ENCODE data around the gene DDX24. TPM values are rescaled to one million over a fixed set of nuclear protein-coding genes. Genes with fewer than 3 reads are reported as not detected.

DDX24 gene
- total RNA-seq, 6 experiments from 2014 or later: 167 to 191 (median 187) TPM

DNA sequence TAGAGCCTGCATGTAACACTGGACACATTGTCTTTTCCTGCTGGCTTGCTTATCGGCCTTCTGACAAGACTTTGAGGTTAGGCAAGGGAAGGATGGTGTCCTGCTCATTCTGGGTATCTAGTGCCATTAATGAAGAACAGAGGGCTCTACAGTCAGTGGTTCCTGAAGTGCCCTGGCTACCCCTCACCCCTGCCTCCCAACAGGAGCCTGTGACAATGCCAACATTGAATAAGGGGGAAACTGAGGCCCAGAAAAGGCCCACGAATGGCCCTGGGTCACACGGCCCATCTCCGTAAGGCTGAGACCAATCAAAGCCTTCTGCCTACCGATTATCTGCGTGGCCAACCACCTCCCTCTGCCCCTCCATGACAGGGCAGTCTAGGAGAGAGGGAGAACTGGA, 46.3 kb upstream of the DDX24 start:
- no peak overlapping the region for H3K4me3 Mint-ChIP-seq
- TF ChIP-seq, protein P1, sequence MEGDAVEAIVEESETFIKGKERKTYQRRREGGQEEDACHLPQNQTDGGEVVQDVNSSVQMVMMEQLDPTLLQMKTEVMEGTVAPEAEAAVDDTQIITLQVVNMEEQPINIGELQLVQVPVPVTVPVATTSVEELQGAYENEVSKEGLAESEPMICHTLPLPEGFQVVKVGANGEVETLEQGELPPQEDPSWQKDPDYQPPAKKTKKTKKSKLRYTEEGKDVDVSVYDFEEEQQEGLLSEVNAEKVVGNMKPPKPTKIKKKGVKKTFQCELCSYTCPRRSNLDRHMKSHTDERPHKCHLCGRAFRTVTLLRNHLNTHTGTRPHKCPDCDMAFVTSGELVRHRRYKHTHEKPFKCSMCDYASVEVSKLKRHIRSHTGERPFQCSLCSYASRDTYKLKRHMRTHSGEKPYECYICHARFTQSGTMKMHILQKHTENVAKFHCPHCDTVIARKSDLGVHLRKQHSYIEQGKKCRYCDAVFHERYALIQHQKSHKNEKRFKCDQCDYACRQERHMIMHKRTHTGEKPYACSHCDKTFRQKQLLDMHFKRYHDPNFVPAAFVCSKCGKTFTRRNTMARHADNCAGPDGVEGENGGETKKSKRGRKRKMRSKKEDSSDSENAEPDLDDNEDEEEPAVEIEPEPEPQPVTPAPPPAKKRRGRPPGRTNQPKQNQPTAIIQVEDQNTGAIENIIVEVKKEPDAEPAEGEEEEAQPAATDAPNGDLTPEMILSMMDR (IDR thresholded peaks at IDR 0.05): no peak
- H3K27ac Mint-ChIP-seq: no peak overlapping the region
- H3K9me3 Mint-ChIP-seq: no peaks in the 10 kb centered on the region
- DNase-seq: no peak
- H3K27me3 Mint-ChIP-seq (ENCODE audit: insufficient read depth): no peaks in the 10 kb centered on the region; the same call in 1 of the 2 replicates
- H3K36me3 Mint-ChIP-seq (ENCODE audit: low read depth): peaks cover 10% of the 10 kb centered on the region; the same call in 1 of the 2 replicates
- H3K4me1 Mint-ChIP-seq (ENCODE audit: low read depth): peaks cover 19% of the 10 kb centered on the region

DNA sequence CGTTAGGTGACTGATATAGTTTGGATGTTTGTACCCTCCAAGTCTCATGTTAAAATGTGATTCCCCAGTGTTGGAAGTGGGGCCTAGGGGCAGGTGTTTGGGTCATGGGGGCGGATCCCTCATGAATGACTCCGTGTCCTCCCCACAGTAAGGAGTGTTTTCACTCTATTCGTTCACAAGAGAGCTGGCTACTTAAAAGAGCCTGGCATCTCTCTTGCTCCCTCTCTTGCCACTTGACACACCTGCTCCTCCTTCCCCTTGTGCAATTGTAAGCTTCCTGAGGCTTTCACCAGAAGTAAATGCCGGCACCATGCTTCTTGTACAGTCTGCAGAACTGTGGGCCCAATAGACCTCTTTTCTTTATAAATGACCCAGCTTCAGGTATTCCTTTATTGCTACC, 45.8 kb upstream of the DDX24 start:
- Mint-ChIP-seq H3K4me3 (no peak overlapping the region), H3K27ac (no peak overlapping the region), H3K9me3 (no peaks in the 10 kb centered on the region), H3K36me3 (ENCODE audit: low read depth) (peaks cover 10% of the 10 kb centered on the region; the same call in 1 of the 2 replicates), H3K27me3 (ENCODE audit: insufficient read depth) (no peaks in the 10 kb centered on the region; the same call in 1 of the 2 replicates), H3K4me1 (ENCODE audit: low read depth) (peaks cover 24% of the 10 kb centered on the region)
- TF ChIP-seq, protein P1 (IDR thresholded peaks at IDR 0.05): no peak
- DNase-seq: no peak

DNA sequence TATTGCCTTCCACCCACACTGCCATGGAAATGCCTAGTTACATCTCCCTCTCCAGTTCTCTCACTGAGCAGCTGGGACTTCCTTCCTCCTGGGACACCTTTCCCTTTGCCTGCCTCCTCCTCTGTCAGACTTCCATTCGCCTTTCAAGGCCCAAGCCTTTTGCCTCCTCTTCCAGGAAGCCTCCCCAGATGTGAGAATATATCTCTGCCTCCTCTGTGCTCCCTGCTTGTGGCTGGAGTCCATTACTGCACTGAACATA, 45.3 kb upstream of the DDX24 start:
- Mint-ChIP-seq H3K4me3 (no peak overlapping the region), H3K36me3 (ENCODE audit: low read depth) (peaks cover 10% of the 10 kb centered on the region; the same call in 1 of the 2 replicates), H3K27ac (no peak overlapping the region), H3K9me3 (no peaks in the 10 kb centered on the region), H3K27me3 (ENCODE audit: insufficient read depth) (no peaks in the 10 kb centered on the region; the same call in 1 of the 2 replicates), H3K4me1 (ENCODE audit: low read depth) (peaks cover 29% of the 10 kb centered on the region)
- TF ChIP-seq, protein P1 (IDR thresholded peaks at IDR 0.05): no peak
- no peak for DNase-seq

DNA sequence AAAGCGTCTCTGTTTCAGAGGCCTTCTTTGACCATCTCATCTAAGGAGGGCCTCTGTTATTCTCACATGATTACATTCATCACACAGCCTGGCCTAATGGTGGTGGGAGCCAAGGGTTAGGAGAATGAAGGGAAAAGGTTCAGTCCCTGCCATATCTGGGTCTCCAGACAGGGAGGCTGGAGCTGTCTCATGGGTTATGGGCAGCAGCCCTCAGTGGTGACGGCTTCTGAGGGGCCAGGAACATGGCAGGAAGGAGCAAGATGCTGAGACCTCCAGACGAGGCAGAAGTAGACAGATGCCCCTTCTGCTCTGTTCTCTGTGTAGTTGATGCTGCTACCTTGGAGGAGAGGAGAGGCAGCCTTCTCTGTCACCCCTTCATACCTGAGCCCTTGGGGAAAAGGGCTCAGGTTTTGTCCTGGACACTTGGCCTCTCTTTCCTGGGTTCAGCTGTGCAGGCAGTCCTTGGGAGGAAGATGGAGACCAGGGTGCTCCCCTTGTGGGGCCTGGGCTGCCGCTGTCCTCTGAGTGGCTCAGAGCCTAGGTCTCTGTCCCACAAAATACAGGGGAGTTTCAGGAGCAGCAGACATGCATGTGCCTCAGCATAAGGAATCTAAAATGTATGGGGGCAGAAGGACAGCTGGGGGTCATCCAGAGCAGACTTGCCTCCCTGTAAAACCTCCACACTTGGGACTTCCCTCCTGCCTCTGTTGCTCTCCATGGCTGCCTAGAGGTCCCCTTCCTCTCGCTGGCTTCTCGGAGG, 44.8 kb upstream of the DDX24 start:
- H3K4me1 Mint-ChIP-seq (ENCODE audit: low read depth): peaks cover 34% of the 10 kb centered on the region
- no peaks in the 10 kb centered on the region; the same call in 1 of the 2 replicates for H3K27me3 Mint-ChIP-seq (ENCODE audit: insufficient read depth)
- no peak overlapping the region for H3K27ac Mint-ChIP-seq
- no peak for DNase-seq
- H3K4me3 Mint-ChIP-seq: no peak overlapping the region
- TF ChIP-seq, protein P1 (IDR thresholded peaks at IDR 0.05): no peak
- H3K9me3 Mint-ChIP-seq: peaks cover 1% of the 10 kb centered on the region
- H3K36me3 Mint-ChIP-seq (ENCODE audit: low read depth): peaks cover 11% of the 10 kb centered on the region

DNA sequence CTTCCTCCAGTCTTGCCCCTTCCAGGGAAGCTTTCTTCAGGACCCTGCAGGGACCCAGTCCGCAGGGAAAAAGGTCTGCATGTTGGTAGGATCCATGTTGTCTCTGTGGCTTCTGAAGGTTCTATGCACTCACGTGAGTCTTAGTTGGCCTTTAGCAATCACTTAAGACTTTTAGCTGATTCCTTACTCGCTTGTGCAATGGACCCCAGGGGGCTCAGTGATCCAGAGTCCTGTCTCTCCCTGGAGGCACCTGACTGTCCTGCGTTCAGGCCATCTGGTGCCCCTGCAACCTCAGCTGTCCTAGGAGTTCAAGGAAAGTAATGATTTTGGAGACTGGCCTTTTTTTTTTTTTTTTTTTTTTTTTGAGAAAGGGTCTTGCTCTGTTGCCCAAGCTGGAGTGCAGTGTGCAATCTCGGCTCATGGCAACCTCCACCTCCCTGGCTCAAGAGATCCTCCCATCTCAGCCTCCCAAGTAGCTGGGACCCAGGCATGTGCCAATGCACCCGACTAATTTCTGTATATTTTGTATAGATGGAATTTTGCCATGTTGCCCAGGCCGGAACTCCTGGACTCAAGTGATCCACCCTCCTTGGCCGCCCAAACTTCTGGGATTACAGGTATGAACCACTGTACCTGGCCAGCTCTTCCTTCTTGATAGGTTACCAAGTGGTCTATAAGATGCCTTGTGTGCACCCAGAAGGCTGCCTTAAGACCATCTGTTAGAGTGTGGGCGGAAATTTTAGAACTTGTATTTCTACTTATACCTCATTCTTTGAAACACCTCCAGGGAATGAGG, 43.8 kb upstream of the DDX24 start:
- H3K27ac Mint-ChIP-seq: no peak overlapping the region
- peaks cover 5% of the 10 kb centered on the region for H3K9me3 Mint-ChIP-seq
- H3K4me1 Mint-ChIP-seq (ENCODE audit: low read depth): peaks cover 31% of the 10 kb centered on the region
- peaks cover 16% of the 10 kb centered on the region for H3K36me3 Mint-ChIP-seq (ENCODE audit: low read depth)
- DNase-seq: no peak
- TF ChIP-seq, protein P1 (IDR thresholded peaks at IDR 0.05): no peak
- H3K27me3 Mint-ChIP-seq (ENCODE audit: insufficient read depth): no peaks in the 10 kb centered on the region; the same call in 1 of the 2 replicates
- no peak overlapping the region for H3K4me3 Mint-ChIP-seq
